ENCODE data around the gene HCCS. TPM values are rescaled to one million over a fixed set of nuclear protein-coding genes. Genes with fewer than 3 reads are reported as not detected.

HCCS gene
- total and polyA plus RNA-seq, 2 experiments from 2014 or later, result 18.6 to 27.7 TPM

GRCh38 chrX:11109968-11110367 lies 1.2 kb upstream of the HCCS start:
- no peak for TF ChIP-seq CTCF (conservative IDR thresholded peaks at IDR 0.05; ENCODE audit: low read depth in 2 of 2)
- Mint-ChIP-seq H3K4me3 (no peak overlapping the region), H3K27ac (no peak overlapping the region), H3K27me3 (ENCODE audit: insufficient read depth, low read depth, poor library complexity) (no peaks in the 10 kb centered on the region), H3K4me1 (no peaks in the 10 kb centered on the region), H3K9me3 (no peaks in the 10 kb centered on the region), H3K36me3 (ENCODE audit: low read depth) (peaks cover 13% of the 10 kb centered on the region)
- Histone ChIP-seq H3K79me2 (replicated peaks; ENCODE audit: insufficient read depth) (peaks cover 20% of the 10 kb centered on the region), H3K9me2 (ENCODE audit: insufficient read depth) (no peaks in the 10 kb centered on the region), H3K4me3 (no peak overlapping the region), H3K27ac (ENCODE audit: low read depth) (no peak overlapping the region), H2AFZ (no peak overlapping the region), H4K20me1 (replicated peaks; ENCODE audit: insufficient read depth) (no peaks in the 10 kb centered on the region), H3K4me1 (ENCODE audit: insufficient read depth) (no peaks in the 10 kb centered on the region), H3K4me2 (no peak overlapping the region), H3F3A (replicated peaks; ENCODE audit: low read depth) (no peaks in the 10 kb centered on the region), H3K27me3 (ENCODE audit: insufficient read depth) (no peaks in the 10 kb centered on the region), H3K36me3 (ENCODE audit: insufficient read depth) (no peaks in the 10 kb centered on the region)
- ATAC-seq (no peak), DNase-seq (ENCODE audit: low spot score) (no peak)

- Histone ChIP-seq H4K20me1 (replicated peaks; ENCODE audit: insufficient read depth) (no peaks in the 10 kb centered on the region), H3K27me3 (ENCODE audit: insufficient read depth) (no peaks in the 10 kb centered on the region), H3K79me2 (replicated peaks; ENCODE audit: insufficient read depth) (peaks cover 20% of the 10 kb centered on the region), H2AFZ (no peak overlapping the region), H3K27ac (ENCODE audit: low read depth) (0 out of 2 replicates have a peak overlapping the region, but pooled peaks have one; percentile 26), H3K9me2 (ENCODE audit: insufficient read depth) (no peaks in the 10 kb centered on the region), H3K36me3 (ENCODE audit: insufficient read depth) (0 out of 2 replicates have a peak, but pooled peaks cover 3% of the 10 kb centered on the region), H3F3A (replicated peaks; ENCODE audit: low read depth) (no peaks in the 10 kb centered on the region), H3K4me2 (peak overlapping the region; percentile 81), H3K4me3 (peak overlapping the region; percentile 60), H3K4me1 (ENCODE audit: insufficient read depth) (no peaks in the 10 kb centered on the region)
- Mint-ChIP-seq H3K27ac (peak overlapping the region; percentile 97; the same call in 1 of the 2 replicates), H3K4me1 (no peaks in the 10 kb centered on the region), H3K36me3 (ENCODE audit: low read depth) (peaks cover 22% of the 10 kb centered on the region), H3K27me3 (ENCODE audit: insufficient read depth, low read depth, poor library complexity) (no peaks in the 10 kb centered on the region), H3K4me3 (no peak overlapping the region; the same call in 2 of the 3 replicates), H3K9me3 (no peaks in the 10 kb centered on the region)
- DNase-seq (ENCODE audit: low spot score) (no peak), ATAC-seq (no peak)
- TF ChIP-seq CTCF (conservative IDR thresholded peaks at IDR 0.05; ENCODE audit: low read depth in 2 of 2), result no peak
- TF ChIP-seq EZH2phosphoT487 (IDR thresholded peaks at IDR 0.05; ENCODE audit: unreplicated experiment), result no peak
- TF ChIP-seq ZNF114 (CRISPR knock-in tag; IDR thresholded peaks at IDR 0.05), result no peak
- TF ChIP-seq STAT1 (IDR thresholded peaks at IDR 0.05; ENCODE audit: unreplicated experiment), result no peak
- no peak for TF ChIP-seq REST (IDR thresholded peaks at IDR 0.05; ENCODE audit: unreplicated experiment)
- TF ChIP-seq EZH2 (IDR thresholded peaks at IDR 0.05; ENCODE audit: low read depth, unreplicated experiment), result no peak
- no peak for TF ChIP-seq NANOG (IDR thresholded peaks at IDR 0.05; ENCODE audit: borderline replicate concordance)
- no peak for TF ChIP-seq CREB1 (CRISPR knock-in tag; IDR thresholded peaks at IDR 0.05; ENCODE audit: low read depth)
- TF ChIP-seq POLR2AphosphoS5 (IDR thresholded peaks at IDR 0.05; ENCODE audit: low read depth), result no peak
These were observed 815 bp downstream of the HCCS start for GRCh38 chrX:11111947-11112346.

All from GM23338 (cell line).